ENCODE results near the gene GUCY1A2.

The GUCY1A2 gene

GRCh38 chr11:106697058-106697457, 321.2 kb downstream of the GUCY1A2 start:
- TF ChIP-seq TEAD4 (IDR thresholded peaks at IDR 0.05) (no peak), EGR1 (IDR thresholded peaks at IDR 0.05) (no peak)

DNA sequence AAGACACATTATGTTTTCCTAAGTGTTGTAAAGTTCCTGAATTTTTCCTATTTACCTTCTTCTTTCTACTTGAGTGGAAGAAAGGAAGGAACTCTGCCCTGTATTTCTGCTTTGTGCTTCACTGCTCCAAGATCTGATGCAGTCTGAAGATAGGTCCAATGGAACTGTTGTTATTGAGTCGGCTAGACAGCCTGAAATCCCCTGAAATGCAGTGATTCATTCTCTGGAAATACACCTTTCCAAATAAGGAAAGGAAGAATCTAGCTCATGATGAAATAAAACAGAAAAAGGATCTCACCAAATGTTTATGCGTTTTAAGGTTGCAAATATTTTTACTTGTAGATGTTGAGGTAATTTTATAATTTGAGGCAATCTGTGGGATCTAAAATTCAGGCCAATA, 322.8 kb downstream of the GUCY1A2 start:
- no peak for TF ChIP-seq USF1 (IDR thresholded peaks at IDR 0.05)
- no peak for TF ChIP-seq ZBTB7A (IDR thresholded peaks at IDR 0.05; ENCODE audit: low read depth)
- no peak for TF ChIP-seq TEAD4 (IDR thresholded peaks at IDR 0.05)
- TF ChIP-seq TCF12 (IDR thresholded peaks at IDR 0.05; ENCODE audit: low read depth), result no peak
- TF ChIP-seq YY1 (IDR thresholded peaks at IDR 0.05; ENCODE audit: low read depth), result no peak
- TF ChIP-seq CREB1 (IDR thresholded peaks at IDR 0.05; ENCODE audit: low read depth), result no peak
- no peak for TF ChIP-seq REST (IDR thresholded peaks at IDR 0.05; ENCODE audit: low read depth)
- no peak for TF ChIP-seq EGR1 (IDR thresholded peaks at IDR 0.05)
- TF ChIP-seq FOXM1 (IDR thresholded peaks at IDR 0.05; ENCODE audit: borderline replicate concordance, low read depth), result no peak
- TF ChIP-seq NFIC (IDR thresholded peaks at IDR 0.05), result no peak
- no peak for TF ChIP-seq TAF1 (IDR thresholded peaks at IDR 0.05; ENCODE audit: low read depth)
- TF ChIP-seq CEBPB (IDR thresholded peaks at IDR 0.05), result no peak
- TF ChIP-seq MAX (IDR thresholded peaks at IDR 0.05), result no peak
- TF ChIP-seq EP300 (IDR thresholded peaks at IDR 0.05; ENCODE audit: borderline replicate concordance), result no peak

- TF ChIP-seq USF1 (IDR thresholded peaks at IDR 0.05) (no peak), YY1 (IDR thresholded peaks at IDR 0.05; ENCODE audit: low read depth) (no peak)
These were observed 323.8 kb downstream of the GUCY1A2 start for GRCh38 chr11:106694501-106694900.

DNA sequence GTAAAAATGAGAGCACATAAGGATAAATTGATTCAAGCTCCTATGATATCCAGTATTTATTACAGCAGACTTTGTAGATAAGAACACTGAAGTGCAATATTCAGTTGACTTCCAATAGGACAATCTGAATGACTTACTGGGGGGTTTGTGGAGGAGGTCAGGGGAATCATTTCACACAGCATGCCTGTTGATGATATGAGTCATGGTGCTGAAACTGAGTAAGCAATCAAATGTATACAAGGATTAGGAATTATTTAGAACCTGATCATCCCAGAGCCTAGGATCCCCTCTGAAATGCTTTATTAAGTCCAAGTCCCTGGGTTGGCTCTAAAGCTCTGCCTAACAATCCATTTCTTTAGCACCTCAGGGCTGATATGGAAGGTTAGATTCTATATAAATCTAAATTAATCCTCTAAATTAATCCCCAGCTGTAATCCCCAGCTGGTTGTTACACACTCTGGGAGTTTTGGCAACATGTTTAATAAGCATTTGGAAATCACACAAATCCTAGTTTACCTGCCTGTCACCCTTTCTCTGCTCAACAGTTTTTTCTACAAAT, 326.4 kb downstream of the GUCY1A2 start:
- TF ChIP-seq TAF1 (IDR thresholded peaks at IDR 0.05; ENCODE audit: low read depth) (no peak), CREB1 (IDR thresholded peaks at IDR 0.05; ENCODE audit: low read depth) (no peak), TEAD4 (IDR thresholded peaks at IDR 0.05) (no peak), EGR1 (IDR thresholded peaks at IDR 0.05) (no peak), RAD21 (IDR thresholded peaks at IDR 0.05; ENCODE audit: low read depth) (no peak), USF1 (IDR thresholded peaks at IDR 0.05) (no peak), REST (IDR thresholded peaks at IDR 0.05; ENCODE audit: low read depth) (no peak), YY1 (IDR thresholded peaks at IDR 0.05; ENCODE audit: low read depth) (no peak), CEBPB (IDR thresholded peaks at IDR 0.05) (no peak)

- TF ChIP-seq ZBTB7A (IDR thresholded peaks at IDR 0.05; ENCODE audit: low read depth) (no peak), USF1 (IDR thresholded peaks at IDR 0.05) (no peak), CEBPB (IDR thresholded peaks at IDR 0.05) (no peak), TAF1 (IDR thresholded peaks at IDR 0.05; ENCODE audit: low read depth) (no peak), TCF12 (IDR thresholded peaks at IDR 0.05; ENCODE audit: low read depth) (no peak), CREB1 (IDR thresholded peaks at IDR 0.05; ENCODE audit: low read depth) (no peak), MAX (IDR thresholded peaks at IDR 0.05) (no peak), FOXM1 (IDR thresholded peaks at IDR 0.05; ENCODE audit: borderline replicate concordance, low read depth) (no peak), RAD21 (IDR thresholded peaks at IDR 0.05; ENCODE audit: low read depth) (no peak)
These were observed 327.4 kb downstream of the GUCY1A2 start for GRCh38 chr11:106690923-106691322.

DNA sequence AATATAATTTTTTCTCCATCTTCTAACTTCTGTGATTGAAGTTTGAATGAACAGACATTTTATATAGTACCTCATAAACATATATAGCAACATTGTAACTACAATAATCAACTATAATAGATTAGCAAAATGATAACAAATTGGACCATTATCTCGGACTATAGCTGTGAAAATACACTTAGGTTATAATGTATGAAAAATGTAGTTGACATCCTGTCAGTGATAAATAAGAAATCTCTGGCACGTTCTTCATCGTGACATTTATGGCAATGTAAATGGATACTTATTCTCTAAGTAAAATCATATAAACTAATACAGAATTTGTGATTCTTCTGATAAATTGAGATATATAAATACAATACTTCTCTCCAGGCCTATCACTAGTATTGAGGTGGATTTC, 333.3 kb downstream of the GUCY1A2 start:
- no peak for TF ChIP-seq ZBTB7A (IDR thresholded peaks at IDR 0.05; ENCODE audit: low read depth)
- TF ChIP-seq REST (IDR thresholded peaks at IDR 0.05; ENCODE audit: low read depth), result no peak
- TF ChIP-seq CEBPB (IDR thresholded peaks at IDR 0.05), result no peak

All from Ishikawa (cell line).